ENCODE data around the gene ECM1.

ECM1 gene

DNA sequence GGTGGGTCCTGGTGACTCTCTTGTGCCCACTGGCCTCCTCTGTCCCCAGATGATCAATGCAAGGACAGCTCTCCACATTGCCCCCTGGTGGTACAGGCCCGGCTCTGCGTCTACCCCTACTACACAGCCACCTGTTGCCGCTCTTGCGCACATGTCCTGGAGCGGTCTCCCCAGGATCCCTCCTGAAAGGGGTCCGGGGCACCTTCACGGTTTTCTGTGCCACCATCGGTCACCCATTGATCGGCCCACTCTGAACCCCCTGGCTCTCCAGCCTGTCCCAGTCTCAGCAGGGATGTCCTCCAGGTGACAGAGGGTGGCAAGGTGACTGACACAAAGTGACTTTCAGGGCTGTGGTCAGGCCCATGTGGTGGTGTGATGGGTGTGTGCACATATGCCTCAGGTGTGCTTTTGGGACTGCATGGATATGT lies 52.1 kb downstream of the ECM1 start:
- DNase-seq = peak; percentile 85

GRCh38 chr1:150560576-150561253 lies 52.8 kb downstream of the ECM1 start:
- DNase-seq = peak; percentile 93

GRCh38 chr1:150561254-150561973 lies 53.5 kb downstream of the ECM1 start:
- DNase-seq = peak; percentile 78

GRCh38 chr1:150561974-150562445 lies 54.1 kb downstream of the ECM1 start:
- DNase-seq = peak; percentile 95

- DNase-seq = peak; percentile 87
These were observed 54.8 kb downstream of the ECM1 start for GRCh38 chr1:150562446-150563339.
